ENCODE data around the gene EIF4G3.

DNA sequence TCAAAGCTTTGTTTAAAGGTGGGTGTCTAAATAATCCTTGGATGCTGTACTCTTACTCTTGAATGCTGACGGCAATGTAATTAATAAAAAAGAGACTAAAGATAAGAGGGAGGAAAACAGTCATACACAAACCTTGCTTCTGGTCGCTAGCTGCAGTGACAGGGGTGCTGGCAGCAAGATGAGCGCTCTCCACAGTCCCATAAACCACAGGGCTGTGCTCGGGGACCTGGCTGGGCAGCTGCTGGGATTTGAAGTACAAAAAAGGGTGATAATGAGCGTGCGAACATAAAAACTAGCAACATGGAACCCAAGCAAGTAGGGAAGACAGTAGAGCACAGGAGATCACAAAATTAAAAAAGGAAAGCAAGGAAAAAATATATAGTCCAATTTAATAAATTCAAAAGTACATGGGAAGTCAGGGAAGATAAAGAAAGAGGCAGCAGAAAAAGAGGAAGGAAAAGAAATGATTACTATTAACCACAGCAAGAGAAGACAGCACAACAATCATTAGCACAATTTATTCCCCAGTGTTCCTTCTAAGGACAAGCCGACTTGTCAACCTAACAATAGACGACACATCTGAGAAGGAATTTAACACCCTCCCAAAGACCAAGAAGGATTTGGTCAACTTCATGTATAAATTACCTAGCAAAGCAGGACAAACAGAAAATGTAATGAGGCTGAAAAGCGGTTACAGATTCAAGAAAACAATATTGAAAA lies 226.7 kb downstream of the EIF4G3 start:
- TF ChIP-seq, protein P1, sequence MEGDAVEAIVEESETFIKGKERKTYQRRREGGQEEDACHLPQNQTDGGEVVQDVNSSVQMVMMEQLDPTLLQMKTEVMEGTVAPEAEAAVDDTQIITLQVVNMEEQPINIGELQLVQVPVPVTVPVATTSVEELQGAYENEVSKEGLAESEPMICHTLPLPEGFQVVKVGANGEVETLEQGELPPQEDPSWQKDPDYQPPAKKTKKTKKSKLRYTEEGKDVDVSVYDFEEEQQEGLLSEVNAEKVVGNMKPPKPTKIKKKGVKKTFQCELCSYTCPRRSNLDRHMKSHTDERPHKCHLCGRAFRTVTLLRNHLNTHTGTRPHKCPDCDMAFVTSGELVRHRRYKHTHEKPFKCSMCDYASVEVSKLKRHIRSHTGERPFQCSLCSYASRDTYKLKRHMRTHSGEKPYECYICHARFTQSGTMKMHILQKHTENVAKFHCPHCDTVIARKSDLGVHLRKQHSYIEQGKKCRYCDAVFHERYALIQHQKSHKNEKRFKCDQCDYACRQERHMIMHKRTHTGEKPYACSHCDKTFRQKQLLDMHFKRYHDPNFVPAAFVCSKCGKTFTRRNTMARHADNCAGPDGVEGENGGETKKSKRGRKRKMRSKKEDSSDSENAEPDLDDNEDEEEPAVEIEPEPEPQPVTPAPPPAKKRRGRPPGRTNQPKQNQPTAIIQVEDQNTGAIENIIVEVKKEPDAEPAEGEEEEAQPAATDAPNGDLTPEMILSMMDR (IDR thresholded peaks at IDR 0.05) = no peak
- TF ChIP-seq POLR2A (IDR thresholded peaks at IDR 0.05) = no peak

Data from esophagus squamous epithelium (tissue), 4 donors.